Stimulated activated CD4-positive, alpha-beta T cell treated with anti-CD3 and anti-CD28 coated beads, Interleukin-1b, Interleukin-23, amount 100 ng/mL, for 1 hour (primary cell): ENCODE measurements around the gene SPATC1L.

Experiments
- DNase-seq, 2 donors: peaks; one replicate each; pipeline ENCODE4 v3.0.0-alpha.2; 2020; ENCODE audit warnings: low read depth in 2 of 2

SPATC1L gene

GRCh38 chr21:46215436-46216131 is 31.3 kb upstream of the SPATC1L start:
- DNase-seq: no peak

DNA sequence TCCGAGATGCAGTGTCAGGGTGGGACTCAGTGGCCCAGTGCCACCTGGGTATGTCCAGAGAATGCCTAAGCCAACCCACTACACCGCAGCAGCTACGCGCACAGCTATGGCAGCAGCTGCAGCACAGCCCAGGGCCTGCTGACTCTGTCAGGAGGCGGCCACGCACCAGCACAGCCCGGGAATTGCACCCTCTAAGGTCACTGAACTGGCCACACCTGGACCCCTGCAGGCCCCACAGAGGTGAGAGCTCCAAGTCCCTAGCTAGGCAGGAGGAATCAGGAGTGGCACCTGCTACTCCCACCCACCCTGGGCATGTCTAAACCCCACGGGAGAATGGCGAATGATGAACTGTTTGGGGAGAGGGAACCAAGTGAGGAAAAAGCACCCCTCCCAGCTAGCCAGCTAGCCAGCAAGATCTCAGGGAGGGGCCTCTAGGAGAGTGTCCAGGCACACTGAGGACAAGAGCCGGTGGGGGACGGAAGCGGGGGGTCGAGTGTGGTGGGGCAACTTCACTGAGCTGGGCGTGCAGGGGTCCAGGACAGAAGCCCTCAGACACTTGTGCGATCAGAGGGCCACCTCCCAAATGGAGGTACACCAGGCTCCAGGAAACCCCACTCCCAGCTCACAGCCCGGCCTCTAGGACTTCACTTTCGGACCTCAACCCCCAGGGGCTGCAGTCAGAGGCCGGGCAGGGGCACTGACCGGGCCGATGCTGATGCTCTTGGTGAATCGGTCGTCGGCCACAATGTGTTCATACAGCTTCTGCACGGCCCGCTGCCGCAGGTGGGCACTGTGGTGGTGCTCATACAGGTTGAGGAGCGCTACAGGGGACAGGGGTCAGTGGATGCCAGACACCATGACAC is 30.4 kb upstream of the SPATC1L start:
- no peak for DNase-seq

- DNase-seq: no peak
Observed at GRCh38 chr21:46213620-46214286, 29.5 kb upstream of the SPATC1L start.

GRCh38 chr21:46212721-46213484 is 28.6 kb upstream of the SPATC1L start:
- DNase-seq: no peak

GRCh38 chr21:46211786-46212720 is 27.8 kb upstream of the SPATC1L start:
- DNase-seq: no peak

GRCh38 chr21:46211376-46211775 is 27.1 kb upstream of the SPATC1L start:
- no peak for DNase-seq

GRCh38 chr21:46210378-46211136 is 26.3 kb upstream of the SPATC1L start:
- DNase-seq: no peak

DNA sequence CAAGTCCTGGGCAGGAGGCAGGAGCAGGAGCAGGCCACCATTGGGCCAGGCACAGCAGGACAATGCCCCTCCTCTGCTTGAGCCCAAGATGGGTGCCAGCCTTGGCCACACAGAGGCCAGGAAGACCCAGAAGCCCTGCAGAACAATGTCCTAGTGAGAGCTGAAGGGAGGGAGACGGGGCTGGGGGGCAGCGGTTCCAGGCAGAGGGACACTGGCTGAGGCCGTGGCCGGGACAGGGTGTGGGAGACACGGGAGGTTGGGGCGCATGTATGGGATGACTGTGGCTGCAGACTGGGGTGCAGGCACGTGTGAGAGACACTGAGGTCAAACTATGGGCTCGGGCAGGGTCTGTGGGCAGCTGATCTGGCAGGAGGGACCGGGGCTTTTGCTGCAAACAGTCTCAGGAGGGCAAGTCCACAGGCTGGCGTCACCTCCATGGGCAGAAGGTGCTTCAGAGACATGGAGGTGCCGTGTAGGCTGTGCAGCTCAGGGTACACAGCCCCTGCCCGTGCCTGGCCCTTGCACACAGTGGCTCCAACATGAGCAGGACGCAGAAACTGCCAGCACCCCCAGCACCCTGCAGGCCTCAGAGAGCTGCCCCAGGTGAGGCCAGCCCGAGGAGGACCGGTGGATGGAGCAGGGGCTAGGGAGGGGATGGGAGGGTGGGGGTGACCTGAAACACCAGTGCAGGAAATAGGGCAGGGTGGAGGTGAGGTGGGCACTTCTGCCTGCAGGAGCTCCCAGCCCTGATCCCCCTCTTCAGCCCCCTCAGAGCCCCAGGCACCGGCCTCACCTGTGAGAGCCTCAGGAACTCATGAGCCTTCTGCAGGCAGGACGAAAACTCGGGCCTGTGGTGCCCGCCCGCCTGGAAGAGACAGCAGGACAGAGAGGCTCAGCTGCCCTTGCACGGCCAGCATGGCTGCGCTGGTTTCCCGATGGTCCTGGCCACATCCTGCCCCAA is 24.8 kb upstream of the SPATC1L start:
- no peak for DNase-seq

DNA sequence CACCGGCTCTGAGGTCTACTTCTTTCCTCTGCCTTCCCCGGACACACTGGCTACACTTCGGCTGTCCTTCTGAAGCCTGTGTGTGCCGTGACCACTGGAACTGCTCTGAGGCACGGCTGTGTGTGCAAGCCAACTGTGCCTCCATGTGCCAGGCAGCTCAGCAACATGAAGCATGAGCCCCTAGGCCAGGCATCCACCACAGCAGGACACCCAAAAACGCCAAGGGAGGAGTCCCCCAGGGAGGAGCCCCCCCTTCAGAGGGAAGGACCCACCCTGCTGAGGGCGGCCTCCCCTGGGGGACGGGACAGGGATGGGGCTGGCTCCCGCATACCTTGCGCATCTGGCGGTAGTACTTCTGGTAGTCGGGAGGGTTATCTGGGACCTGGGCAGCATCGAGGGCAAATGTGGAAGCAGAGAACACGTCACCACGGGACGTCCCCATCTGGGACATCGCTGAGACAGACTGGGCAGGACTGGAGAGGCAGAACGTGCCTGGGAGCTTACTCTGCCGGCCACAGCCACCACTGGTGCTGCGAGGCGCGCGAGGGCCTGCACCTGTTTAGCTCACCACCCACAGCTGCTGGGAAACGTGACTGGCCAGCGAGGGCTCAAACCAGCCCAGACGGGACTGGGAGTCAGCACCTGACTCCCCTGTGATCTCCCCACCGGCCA is 23.8 kb upstream of the SPATC1L start:
- no peak for DNase-seq

GRCh38 chr21:46207006-46207919 is 23.0 kb upstream of the SPATC1L start:
- DNase-seq: no peak

DNA sequence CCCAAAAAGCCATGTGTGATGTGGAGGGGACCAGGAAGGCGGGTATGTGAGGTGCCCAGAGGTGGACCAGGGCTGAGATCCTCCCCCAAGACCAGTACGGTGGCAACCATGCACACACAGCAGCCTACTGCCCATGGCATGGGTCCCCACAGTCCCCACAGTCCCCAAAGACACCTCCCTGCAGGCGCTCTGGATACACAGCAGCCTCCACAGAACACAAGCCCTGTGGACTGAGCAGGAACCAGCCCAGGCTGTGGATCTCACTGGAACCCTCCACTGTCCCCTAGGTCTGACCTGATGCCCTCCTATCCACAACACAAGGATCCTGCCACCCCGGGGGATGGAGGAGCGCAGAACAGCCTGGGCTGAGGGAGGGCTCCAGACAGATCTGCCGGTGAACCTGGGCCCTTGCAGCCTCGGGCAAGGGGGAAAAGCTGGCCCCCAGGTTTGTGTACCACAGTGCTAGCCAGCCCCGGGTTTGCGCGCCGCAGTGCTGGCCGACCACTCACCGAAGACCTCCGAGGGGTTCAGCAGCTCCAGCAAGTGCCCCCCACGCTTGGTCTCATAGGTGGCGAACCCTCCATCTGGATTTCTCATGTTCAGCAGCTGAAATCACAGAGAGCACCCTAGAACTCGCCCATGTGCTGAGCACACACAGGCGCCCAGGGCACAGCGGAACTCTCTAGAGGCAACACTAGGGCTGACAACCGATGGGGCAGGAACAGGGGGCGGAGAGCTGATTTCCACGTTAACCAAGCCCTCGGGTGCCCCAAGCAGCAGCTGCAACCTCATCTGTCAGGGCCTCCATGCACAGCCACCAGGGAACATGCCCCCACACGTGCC is 22.1 kb upstream of the SPATC1L start:
- DNase-seq: no peak

DNA sequence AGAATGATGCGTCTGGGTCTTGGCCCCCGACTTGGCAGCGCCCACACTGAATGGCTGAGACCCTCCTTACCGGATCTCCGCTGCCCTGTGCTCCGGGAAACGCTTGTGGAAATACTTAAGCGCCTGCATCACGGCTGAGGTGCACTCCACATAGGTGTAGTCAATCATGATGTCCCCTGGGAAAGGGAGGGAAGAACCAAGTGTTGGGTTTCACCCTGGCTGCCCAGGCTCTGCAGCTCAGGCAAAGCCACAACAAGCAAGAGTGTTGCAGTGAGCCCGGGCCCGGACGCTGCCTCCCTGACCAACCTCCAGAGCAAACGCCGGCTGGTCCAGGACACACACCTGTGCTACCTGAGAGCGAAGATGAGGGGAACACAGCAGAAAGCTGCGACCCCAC is 21.5 kb upstream of the SPATC1L start:
- no peak for DNase-seq

DNA sequence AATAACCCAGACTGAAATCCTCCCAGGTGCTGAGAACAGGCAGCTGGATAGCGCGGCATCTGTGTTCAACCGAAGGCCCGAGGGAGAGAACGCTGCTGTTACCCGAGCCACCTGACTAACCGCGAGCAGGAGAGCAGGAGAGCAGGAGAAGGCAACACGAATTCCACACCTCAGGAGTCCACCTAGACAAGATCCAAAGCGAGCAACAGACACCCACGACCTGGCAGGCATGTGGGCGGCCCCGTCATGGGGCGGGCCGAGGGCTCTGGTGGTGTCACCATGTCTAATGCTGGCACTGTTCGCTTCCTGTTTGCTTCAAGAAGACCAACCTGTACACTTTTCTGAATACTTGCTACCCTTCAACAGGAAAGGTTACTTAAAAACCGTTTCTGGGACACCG is 20.9 kb upstream of the SPATC1L start:
- no peak for DNase-seq

GRCh38 chr21:46203203-46203600 is 18.9 kb upstream of the SPATC1L start:
- DNase-seq: no peak

DNA sequence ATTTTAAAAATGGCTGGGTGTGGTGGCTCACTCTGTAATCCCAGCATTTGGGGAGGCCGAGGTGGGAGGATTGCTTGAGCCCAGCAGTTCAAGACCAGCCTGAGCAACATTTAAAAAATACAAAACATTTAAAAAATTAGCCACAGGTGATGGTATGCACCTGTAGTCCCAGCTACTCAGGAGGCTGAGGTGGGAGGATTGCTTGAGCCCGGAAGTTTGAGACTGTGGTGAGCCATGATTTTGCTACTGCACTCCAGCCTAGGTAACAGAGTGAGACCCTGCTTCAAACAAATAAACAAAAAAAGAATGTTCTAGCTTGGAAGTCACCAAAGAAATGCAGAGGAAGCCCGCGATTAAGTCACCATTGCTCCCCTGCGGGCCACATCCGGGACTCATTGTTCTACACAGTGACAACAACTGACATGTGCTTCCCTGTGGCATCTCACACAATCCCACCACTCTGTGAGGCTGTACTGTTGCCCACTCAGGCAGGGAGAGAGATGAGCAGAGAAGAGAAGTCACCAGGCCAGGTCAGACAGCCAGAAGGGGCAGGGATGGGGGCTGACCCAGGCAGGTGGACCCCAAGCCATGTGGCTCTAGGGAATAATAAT is 18.4 kb upstream of the SPATC1L start:
- no peak for DNase-seq
